SK-N-SH (cell line): Measurements from ENCODE around the gene HMGB1.

Experiments used
- CHD2 ChIP-seq: fragments of 150-350 bp; IDR thresholded peaks from 2 replicates; pipeline ENCODE4 v1.6.1; 2018; ENCODE audit warnings: low read length; ENCODE audit not compliant: partially characterized antibody
- CTCF ChIP-seq: fragments of 200-600 bp; sonication (generic); IDR thresholded peaks from 2 replicates; pipeline ENCODE4 v1.6.1; 2017; ENCODE audit warnings: antibody characterized with exemption, mild to moderate bottlenecking, moderate library complexity
- EP300 ChIP-seq, 2 experiments: IDR thresholded peaks; 2 replicates each; pipeline versions ENCODE4 v1.4.0 to v1.6.1; 2012; ENCODE audit warnings: borderline replicate concordance in 1 of 2, low read depth in 1 of 2, low read length in 1 of 2
- EZH2phosphoT487 ChIP-seq: fragments of 200-600 bp; sonication (generic); IDR thresholded peaks from 2 replicates; pipeline ENCODE4 v1.6.1; 2017; ENCODE audit warnings: low read depth, mixed run types, mild to moderate bottlenecking, antibody characterized with exemption, moderate library complexity, borderline replicate concordance
- GABPA ChIP-seq: IDR thresholded peaks from 2 replicates; pipeline ENCODE4 v1.4.0; 2012; ENCODE audit warnings: low read depth, mild to moderate bottlenecking
- JUND ChIP-seq: IDR thresholded peaks from 2 replicates; pipeline ENCODE4 v1.4.0; 2012
- NFIC ChIP-seq: IDR thresholded peaks from 2 replicates; pipeline ENCODE4 v1.4.0; 2012; ENCODE audit warnings: borderline replicate concordance
- POLR2AphosphoS5 ChIP-seq: IDR thresholded peaks from 2 replicates; pipeline ENCODE4 v1.6.1; 2012; ENCODE audit warnings: low read depth, low read length
- RAD21 ChIP-seq: IDR thresholded peaks from 2 replicates; pipeline ENCODE4 v1.6.1; 2012; ENCODE audit warnings: mild to moderate bottlenecking, low read length
- TAF1 ChIP-seq: IDR thresholded peaks from 2 replicates; pipeline ENCODE4 v1.6.1; 2012; ENCODE audit warnings: low read depth, mild to moderate bottlenecking, low read length, moderate library complexity, borderline replicate concordance
- YY1 ChIP-seq: IDR thresholded peaks from 2 replicates; pipeline ENCODE4 v1.4.0; 2012; ENCODE audit warnings: low read depth, mild to moderate bottlenecking
- TF ChIP-seq, protein P1 (sequence below): fragments of 150-350 bp; IDR thresholded peaks from 2 replicates; pipeline ENCODE4 v1.6.1; 2017; ENCODE audit warnings: antibody characterized with exemption, low read length, low read depth, borderline replicate concordance

DNA sequence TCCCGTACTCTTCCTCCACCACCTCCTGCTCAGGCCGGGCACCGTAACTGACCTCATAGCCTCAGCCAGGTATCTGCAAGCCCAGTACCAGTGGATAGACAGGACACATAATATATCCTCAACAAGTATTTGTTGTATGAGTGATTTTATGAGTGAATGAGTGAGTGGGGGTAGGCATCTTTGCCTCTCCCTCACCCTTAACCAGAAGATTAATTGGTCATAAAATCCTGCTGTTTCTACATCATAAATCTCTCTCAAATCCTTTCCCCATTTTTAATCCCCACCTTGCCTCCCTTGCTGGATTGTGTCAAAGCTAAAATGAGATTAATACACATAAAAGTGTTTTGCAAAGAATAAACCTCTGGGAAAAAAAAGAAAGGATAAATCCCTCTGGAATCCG, 44.4 kb upstream of the HMGB1 start:
- TF ChIP-seq GABPA, result no peak
- no peak for TF ChIP-seq CTCF
- TF ChIP-seq POLR2AphosphoS5, result no peak
- no peak for TF ChIP-seq JUND
- TF ChIP-seq EZH2phosphoT487, result no peak
- no peak for TF ChIP-seq CHD2
- TF ChIP-seq NFIC, result no peak
- no peak for TF ChIP-seq RAD21
- TF ChIP-seq, protein P1, sequence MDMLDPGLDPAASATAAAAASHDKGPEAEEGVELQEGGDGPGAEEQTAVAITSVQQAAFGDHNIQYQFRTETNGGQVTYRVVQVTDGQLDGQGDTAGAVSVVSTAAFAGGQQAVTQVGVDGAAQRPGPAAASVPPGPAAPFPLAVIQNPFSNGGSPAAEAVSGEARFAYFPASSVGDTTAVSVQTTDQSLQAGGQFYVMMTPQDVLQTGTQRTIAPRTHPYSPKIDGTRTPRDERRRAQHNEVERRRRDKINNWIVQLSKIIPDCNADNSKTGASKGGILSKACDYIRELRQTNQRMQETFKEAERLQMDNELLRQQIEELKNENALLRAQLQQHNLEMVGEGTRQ, result no peak
- no peak for TF ChIP-seq EP300 (IDR thresholded peaks at IDR 0.05; ENCODE audit: borderline replicate concordance in 1 of 2, low read depth in 1 of 2, low read length in 1 of 2)
- TF ChIP-seq YY1, result no peak
- no peak for TF ChIP-seq TAF1
